ENCODE data around the gene PER3. TPM values are rescaled to one million over a fixed set of nuclear protein-coding genes. Genes with fewer than 3 reads are reported as not detected.

PER3 gene
- total and polyA plus RNA-seq, 2 of the 4 experiments (the other 2 are of a cell fraction): 3.4 to 4.2 TPM

DNA sequence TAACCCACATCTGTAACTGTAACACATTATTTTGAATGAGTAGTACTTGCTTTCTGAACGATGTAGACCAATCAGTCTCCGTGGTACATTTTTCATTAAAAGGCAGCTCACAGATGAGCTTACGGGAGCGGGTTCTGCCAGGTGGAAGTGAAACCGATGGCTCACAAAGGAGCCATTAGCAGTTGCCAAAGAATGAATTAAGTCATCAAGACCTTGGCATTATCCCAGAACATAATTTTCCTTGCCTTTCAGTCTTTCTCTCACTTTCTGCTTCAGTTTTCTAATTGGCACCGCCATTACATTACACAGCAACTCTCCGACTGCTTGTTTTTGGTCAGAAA is 102.3 kb downstream of the PER3 start:
- H3K27me3 ChIP-seq (ENCODE audit: control insufficient read depth, insufficient read depth, low read length): peaks cover 4% of the 10 kb centered on the region; the same call in 1 of the 2 replicates
- H2AK9ac ChIP-seq (replicated peaks; ENCODE audit: low read depth, low read length, poor library complexity): no peak overlapping the region
- no peak overlapping the region for H2BK15ac ChIP-seq (ENCODE audit: low read depth, low read length)
- dilution Hi-C loops (cut with HindIII; ENCODE audit: low sequenced_read_pairs, unreplicated experiment): no loop called here
- H3K4ac ChIP-seq (ENCODE audit: low read depth, low read length): no peak overlapping the region
- DNase-seq (peak; percentile 14), ATAC-seq (ENCODE audit: low read depth) (no peak)
- H3K14ac ChIP-seq (replicated peaks; ENCODE audit: low read depth, low read length): no peak overlapping the region
- H2BK120ac ChIP-seq (ENCODE audit: low read depth, low read length): no peak overlapping the region
- ChIA-PET CTCF (no interaction called here), POLR2A (ENCODE audit: unreplicated experiment) (no interaction called here)
- WGBS, 2 experiments (ENCODE audit: extremely low coverage in 2 of 2, insufficient read length in 1 of 2): 60% methylated on average over 2 of the region's 7 CpGs; no CpG with 5 or more reads in 1 of the 2 experiments
- no peaks in the 10 kb centered on the region for H3K9me1 ChIP-seq (ENCODE audit: insufficient read depth, low read length)
- H2BK5ac ChIP-seq (ENCODE audit: low read depth, low read length, poor library complexity, severe bottlenecking): no peak overlapping the region
- no peaks in the 10 kb centered on the region for H4K20me1 ChIP-seq (ENCODE audit: insufficient read depth, low read length)
- no peak overlapping the region for H2BK20ac ChIP-seq (ENCODE audit: low read depth, low read length)
- TF ChIP-seq RAD21 (IDR thresholded peaks at IDR 0.05; ENCODE audit: low read length): no peak
- no peak for TF ChIP-seq NFE2L2 (IDR thresholded peaks at IDR 0.05; ENCODE audit: low read depth, low read length)
- no peak for TF ChIP-seq CHD1 (IDR thresholded peaks at IDR 0.05; ENCODE audit: low read depth, low read length)
- TF ChIP-seq RFX5 (IDR thresholded peaks at IDR 0.05; ENCODE audit: low read depth, low read length): no peak
- no peak for TF ChIP-seq RCOR1 (IDR thresholded peaks at IDR 0.05; ENCODE audit: insufficient replicate concordance, low read length)
- no peak for TF ChIP-seq USF2 (IDR thresholded peaks at IDR 0.05; ENCODE audit: low read depth, low read length)
- TF ChIP-seq CTCF (conservative IDR thresholded peaks at IDR 0.05; ENCODE audit: low read depth, low read length): no peak
- TF ChIP-seq BHLHE40 (IDR thresholded peaks at IDR 0.05; ENCODE audit: low read depth, low read length): no peak
- no peak for TF ChIP-seq CEBPB (IDR thresholded peaks at IDR 0.05; ENCODE audit: low read depth, low read length)
- no peak for TF ChIP-seq MAFK (IDR thresholded peaks at IDR 0.05; ENCODE audit: low read depth, low read length)
- no peak for TF ChIP-seq SMC3 (IDR thresholded peaks at IDR 0.05; ENCODE audit: low read depth, low read length)
- TF ChIP-seq FOS (IDR thresholded peaks at IDR 0.05; ENCODE audit: low read depth, low read length): no peak
- TF ChIP-seq MXI1 (IDR thresholded peaks at IDR 0.05; ENCODE audit: borderline replicate concordance, low read depth, low read length): no peak
- TF ChIP-seq MAZ (IDR thresholded peaks at IDR 0.05; ENCODE audit: borderline replicate concordance, low read depth, low read length): no peak
- TF ChIP-seq, protein P1, sequence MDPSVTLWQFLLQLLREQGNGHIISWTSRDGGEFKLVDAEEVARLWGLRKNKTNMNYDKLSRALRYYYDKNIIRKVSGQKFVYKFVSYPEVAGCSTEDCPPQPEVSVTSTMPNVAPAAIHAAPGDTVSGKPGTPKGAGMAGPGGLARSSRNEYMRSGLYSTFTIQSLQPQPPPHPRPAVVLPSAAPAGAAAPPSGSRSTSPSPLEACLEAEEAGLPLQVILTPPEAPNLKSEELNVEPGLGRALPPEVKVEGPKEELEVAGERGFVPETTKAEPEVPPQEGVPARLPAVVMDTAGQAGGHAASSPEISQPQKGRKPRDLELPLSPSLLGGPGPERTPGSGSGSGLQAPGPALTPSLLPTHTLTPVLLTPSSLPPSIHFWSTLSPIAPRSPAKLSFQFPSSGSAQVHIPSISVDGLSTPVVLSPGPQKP (IDR thresholded peaks at IDR 0.05; ENCODE audit: borderline replicate concordance, low read depth, low read length): no peak
- TF ChIP-seq POLR2A (IDR thresholded peaks at IDR 0.05; ENCODE audit: low read depth, low read length): no peak
- no peak overlapping the region for H3K27ac ChIP-seq (ENCODE audit: insufficient read depth, low read length)
- intact Hi-C loops (cut with micrococcal nuclease): no loop called here
- H3K9me3 ChIP-seq (ENCODE audit: control insufficient read depth, insufficient read depth, low read length): peaks cover 2% of the 10 kb centered on the region; the same call in 1 of the 2 replicates
- H3K79me1 ChIP-seq (ENCODE audit: low read depth in 1 of 2, low read length in 2 of 2): no peaks in the 10 kb centered on the region
- H3K36me3 ChIP-seq (ENCODE audit: control insufficient read depth, insufficient read depth, low read length): no peaks in the 10 kb centered on the region
- no peak overlapping the region for H3K4me3 ChIP-seq (ENCODE audit: insufficient read depth, low read depth, low read length)
- H3K9ac ChIP-seq (ENCODE audit: low read depth, low read length): no peak overlapping the region
- no peak overlapping the region for H3K18ac ChIP-seq (ENCODE audit: low read depth, low read length)
- no peak overlapping the region for H3K4me2 ChIP-seq (ENCODE audit: low read depth, low read length)
- H2AK5ac ChIP-seq (ENCODE audit: low read depth, low read length): no peak overlapping the region
- no peak overlapping the region for H2AFZ ChIP-seq (replicated peaks; ENCODE audit: low read length, poor library complexity)
- BruUV-seq (replicated peaks): no TSS peak
- in situ Hi-C loops (cut with MboI; ENCODE audit: low sequenced_read_pairs): no loop called here
- H4K5ac ChIP-seq (ENCODE audit: low read depth, low read length): no peak overlapping the region
- no peak overlapping the region for H4K8ac ChIP-seq (ENCODE audit: low read depth in 2 of 2, low read length in 2 of 2)
- no peak overlapping the region for H3K56ac ChIP-seq (ENCODE audit: extremely low read depth, insufficient read depth, low read length)
- H3K23ac ChIP-seq (ENCODE audit: low read depth, low read length): no peak overlapping the region
- no peaks in the 10 kb centered on the region for H3K4me1 ChIP-seq (ENCODE audit: control insufficient read depth, insufficient read depth, low read length)
- H4K91ac ChIP-seq (ENCODE audit: insufficient read depth, low read depth, low read length): no peak overlapping the region
